NAMALWA (cell line): ENCODE results near the gene RANGRF.

Source experiments
- DNase-seq: peaks from one replicate; pipeline ENCODE4 v3.0.0-alpha.2; 2015; ENCODE audit warnings: low spot score

Gene RANGRF

GRCh38 chr17:8274816-8275215 is 13.7 kb upstream of the RANGRF start:
- DNase-seq = no peak

DNA sequence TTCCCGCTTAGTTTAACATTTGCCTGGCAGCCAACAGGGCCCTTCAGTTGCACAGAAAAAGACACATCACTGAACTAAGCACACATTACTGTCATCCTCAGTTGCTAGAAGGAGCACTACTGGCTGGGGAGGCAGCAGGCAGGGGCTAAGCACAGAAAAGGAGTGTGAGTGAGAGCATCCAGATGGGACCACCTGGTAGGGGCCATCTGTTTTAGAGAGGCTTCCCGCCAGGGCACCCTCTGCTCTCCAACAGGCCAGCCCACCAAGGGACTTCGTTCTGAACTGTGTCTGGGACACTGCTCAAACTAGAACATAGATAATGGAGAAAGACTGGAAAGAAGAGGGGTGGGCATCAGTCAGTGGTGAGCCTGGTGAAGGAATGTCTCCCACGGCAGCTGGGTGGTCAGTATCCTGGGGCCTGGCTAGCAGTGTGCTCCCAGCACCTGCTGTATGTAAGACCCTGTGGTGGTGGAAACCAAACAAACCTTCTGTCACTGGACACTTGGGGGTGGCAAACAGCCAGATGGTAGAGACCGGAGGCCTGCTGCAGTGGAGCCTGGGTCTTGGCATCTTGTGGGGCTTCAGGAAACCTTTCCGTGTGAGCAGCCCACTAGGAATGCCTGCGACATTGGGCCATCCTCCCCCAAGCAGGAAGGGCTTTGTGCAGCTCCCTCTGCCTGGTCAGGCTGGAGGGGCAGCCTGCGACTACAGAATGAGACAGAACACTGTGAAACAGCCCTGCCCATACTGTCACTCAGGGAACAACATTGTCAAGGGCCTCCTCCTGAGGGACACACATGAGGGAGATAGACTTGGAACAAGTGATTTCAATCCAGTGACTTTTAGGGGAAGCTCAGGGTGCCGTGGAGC is 12.8 kb upstream of the RANGRF start:
- DNase-seq = no peak

DNA sequence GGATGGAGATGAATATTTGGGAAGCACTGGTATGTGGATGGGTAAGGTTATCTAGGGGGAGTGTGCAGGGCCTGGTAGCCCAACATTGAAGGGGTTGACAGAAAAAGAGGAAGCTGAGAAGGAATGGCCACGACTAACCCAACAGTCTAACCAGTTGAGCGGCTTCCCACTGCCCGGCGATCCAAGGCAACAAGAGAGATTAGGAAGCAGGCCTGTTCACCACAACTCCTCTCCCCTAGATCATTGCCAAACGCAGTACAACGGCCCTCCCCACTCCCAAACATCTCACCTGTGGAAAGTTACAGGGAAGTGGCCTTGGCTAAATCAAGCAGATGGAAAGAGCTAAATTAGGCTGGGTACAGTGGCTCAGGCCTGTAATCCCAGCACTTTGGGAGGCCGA is 11.2 kb upstream of the RANGRF start:
- no peak for DNase-seq

DNA sequence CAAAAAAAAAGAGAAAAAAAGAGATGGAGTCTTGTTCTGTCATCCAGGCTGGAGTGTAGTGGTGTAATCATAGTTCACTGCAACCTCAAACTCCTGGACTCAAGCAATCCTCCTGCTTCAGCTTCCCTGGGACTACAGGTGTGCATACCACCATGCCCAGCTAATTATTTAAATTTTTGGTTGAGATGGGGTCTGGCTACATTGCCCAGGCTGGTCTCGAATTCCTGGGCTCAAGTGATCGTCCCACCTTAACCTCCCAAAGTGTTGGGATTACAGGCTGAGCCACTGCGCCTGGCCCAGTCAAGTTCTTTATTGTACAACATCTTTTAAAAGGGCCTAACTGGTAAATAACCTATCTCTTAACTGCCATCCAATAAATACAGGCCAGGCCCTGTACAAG is 6.1 kb upstream of the RANGRF start:
- no peak for DNase-seq

GRCh38 chr17:8283356-8283755 is 5.1 kb upstream of the RANGRF start:
- no peak for DNase-seq

DNA sequence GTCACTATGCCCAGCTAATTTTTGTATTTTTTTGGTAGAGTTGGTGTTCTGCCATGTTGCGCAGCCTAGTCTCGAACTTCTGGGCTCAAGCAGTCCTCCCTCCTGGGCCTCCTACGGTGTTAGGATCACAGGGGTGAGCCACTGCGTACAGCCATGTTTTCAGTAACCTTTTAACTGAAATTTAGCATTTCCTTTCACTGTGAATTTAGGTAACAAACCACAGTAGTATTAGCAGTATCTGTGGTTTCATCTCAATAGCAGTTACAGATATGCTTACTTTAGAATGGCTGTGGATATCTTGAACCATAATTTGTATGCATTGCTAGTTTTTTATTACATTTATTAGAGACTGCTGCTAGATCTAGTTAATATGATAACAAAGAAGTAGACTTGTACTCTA is 4.3 kb upstream of the RANGRF start:
- no peak for DNase-seq

GRCh38 chr17:8285270-8286181 is 2.9 kb upstream of the RANGRF start:
- peak; percentile 23 for DNase-seq

GRCh38 chr17:8287651-8288335 is 677 bp upstream of the RANGRF start:
- no peak for DNase-seq

DNA sequence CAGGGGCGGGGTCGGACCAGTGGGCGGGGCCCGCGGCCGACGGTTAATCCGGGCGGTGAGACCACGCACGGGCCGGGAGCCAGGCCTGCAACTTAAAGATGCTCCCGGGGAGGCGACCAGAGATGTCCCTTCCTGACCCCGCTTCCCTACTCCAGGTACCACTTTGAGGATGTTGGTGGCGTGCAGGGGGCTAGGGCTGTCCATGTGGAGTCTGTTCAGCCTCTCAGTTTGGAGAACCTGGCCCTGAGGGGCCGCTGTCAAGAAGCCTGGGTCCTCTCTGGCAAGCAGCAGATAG is 580 bp downstream of the RANGRF start:
- no peak for DNase-seq

- DNase-seq = no peak
Observed at GRCh38 chr17:8290043-8290442, 1.6 kb downstream of the RANGRF start.

DNA sequence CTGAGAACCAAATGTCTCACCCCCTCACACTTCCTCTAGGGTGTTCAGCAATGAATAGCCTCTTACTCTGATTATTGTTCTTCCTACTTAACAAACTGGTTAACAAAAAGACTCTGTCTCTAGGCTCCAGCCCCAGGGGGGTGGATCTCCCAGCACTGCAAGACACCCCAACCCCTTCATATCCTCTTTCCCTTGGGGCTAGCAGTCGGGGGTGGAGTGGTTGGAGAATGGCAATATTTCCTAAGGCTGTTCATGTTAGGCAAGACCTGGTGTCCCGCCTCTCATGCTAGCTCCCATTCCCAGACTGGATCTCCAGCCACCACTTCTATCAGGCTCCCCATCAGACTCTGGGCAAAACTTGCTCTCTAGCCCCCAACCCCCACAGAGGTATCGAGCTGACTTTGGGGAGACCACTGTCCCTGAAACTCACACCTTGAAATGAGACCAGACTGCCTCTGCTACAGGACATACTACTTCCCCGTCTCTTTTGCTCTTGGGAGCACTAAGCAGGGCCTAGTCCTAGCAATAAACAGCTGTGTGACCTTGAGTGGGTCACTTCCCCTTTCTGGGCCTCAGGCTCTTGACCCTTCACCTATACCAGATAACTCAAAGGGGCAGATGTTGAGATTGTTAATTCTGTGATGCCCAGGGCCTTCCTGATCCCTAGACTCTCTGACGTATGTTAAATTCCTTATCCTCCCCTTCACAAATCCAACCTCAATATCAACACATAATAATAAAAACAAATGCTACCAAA is 4.3 kb downstream of the RANGRF start:
- peak; percentile 23 for DNase-seq

GRCh38 chr17:8294361-8294760 is 5.9 kb downstream of the RANGRF start:
- DNase-seq = no peak

DNA sequence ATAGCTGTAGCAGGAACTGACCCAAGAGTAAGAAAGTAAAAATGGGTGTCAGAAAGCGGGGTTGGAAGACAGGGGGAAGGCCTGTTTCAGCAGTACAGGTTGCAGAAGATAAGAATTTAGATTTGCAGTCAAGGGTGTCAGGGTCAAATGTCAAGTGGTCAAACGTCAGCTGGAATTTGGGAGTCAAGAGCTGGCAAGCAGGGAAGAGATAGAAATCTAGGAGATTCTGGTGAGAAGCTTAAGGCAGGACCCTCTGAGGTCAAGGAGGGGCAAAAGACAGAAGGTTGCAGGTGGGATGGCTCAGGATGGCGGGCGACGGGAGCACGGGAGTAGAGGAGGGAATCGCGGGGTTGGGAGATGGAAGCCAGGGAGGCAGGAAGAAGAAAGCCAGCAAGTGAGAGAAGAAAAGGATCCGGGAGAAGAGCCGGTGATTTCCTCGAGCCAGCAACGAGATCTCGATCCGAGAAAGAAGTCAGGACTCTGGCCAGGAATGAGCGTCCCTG is 6.4 kb downstream of the RANGRF start:
- DNase-seq = no peak

GRCh38 chr17:8300226-8300625 is 11.8 kb downstream of the RANGRF start:
- DNase-seq = no peak

GRCh38 chr17:8300627-8301242 is 12.3 kb downstream of the RANGRF start:
- DNase-seq = peak; percentile 71

- no peak for DNase-seq
Observed at GRCh38 chr17:8310601-8311123, 22.2 kb downstream of the RANGRF start.

- no peak for DNase-seq
Observed at GRCh38 chr17:8311131-8311790, 22.8 kb downstream of the RANGRF start.

DNA sequence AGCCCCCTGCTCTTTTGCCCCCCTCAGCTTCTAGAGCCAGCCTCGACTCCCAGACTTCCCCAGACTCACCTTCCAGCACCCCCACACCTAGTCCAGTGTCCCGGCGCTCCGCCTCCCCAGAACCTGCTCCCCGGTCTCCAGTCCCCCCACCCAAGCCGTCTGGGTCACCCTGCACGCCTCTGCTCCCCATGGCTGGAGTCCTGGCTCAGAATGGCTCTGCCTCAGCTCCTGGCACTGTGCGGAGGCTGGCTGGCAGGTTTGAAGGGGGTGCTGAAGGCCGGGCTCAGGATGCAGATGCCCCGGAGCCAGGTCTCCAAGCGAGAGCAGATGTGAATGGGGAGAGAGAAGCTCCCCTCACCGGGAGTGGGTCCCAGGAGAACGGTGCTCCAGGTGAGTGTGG is 23.8 kb downstream of the RANGRF start:
- DNase-seq = no peak

GRCh38 chr17:8312726-8313600 is 24.5 kb downstream of the RANGRF start:
- DNase-seq = no peak
